Heart right ventricle (tissue), 16 donors: Measurements from ENCODE around the gene ZFYVE9. TPM values are rescaled to one million over a fixed set of nuclear protein-coding genes. Genes with fewer than 3 reads are reported as not detected.
A peak's percentile ranks its signal among the peaks of the same experiment; 100 is the strongest.

Source experiments
- ATAC-seq, 8 donors: fragments of 200-7000 bp; cut with Tn5 transposase; one replicate each; pipeline ENCODE4 v1.9.1; 2020; ENCODE audit warnings: mild to moderate bottlenecking in 8 of 8, moderate library complexity in 8 of 8, moderate number of reproducible peaks in 1 of 8
- DNase-seq, 2 donors: peaks; one replicate each; pipeline ENCODE4 v3.0.0-alpha.2; 2020
- H3K27ac ChIP-seq, 10 donors: fragments of 200-600 bp; sonication (generic) in 2 of 10; one replicate each; pipeline versions ENCODE4 v1.5.0 to v1.8.0; 2020 to 2022; ENCODE audit warnings: mild to moderate bottlenecking in 3 of 10
- H3K27me3 ChIP-seq, 7 donors: fragments of 200-600 bp; one replicate each; pipeline ENCODE4 v1.8.0; 2021 to 2022; ENCODE audit warnings: mild to moderate bottlenecking in 2 of 7
- H3K36me3 ChIP-seq, 9 donors: fragments of 200-600 bp; sonication (generic) in 1 of 9; one replicate each; pipeline versions ENCODE4 v1.5.0 to v1.8.0; 2020 to 2022; ENCODE audit warnings: mild to moderate bottlenecking in 2 of 9
- H3K4me1 ChIP-seq, 9 donors: fragments of 200-600 bp; sonication (generic) in 1 of 9; one replicate each; pipeline versions ENCODE4 v1.5.0 to v1.8.0; 2020 to 2022; ENCODE audit warnings: mild to moderate bottlenecking in 4 of 9
- H3K4me3 ChIP-seq, 10 donors: fragments of 200-600 bp; sonication (generic) in 2 of 10; one replicate each; pipeline versions ENCODE4 v1.5.0 to v1.8.0; 2020 to 2022; ENCODE audit warnings: mild to moderate bottlenecking in 7 of 10, moderate library complexity in 2 of 10
- H3K9me3 ChIP-seq, 11 donors: fragments of 200-600 bp in 10 of 11; sonication (generic) in 2 of 11; one replicate each; pipeline versions ENCODE4 v1.5.0 to v1.8.0; 2013 to 2022; ENCODE audit warnings: mild to moderate bottlenecking in 2 of 11, control low read depth in 1 of 11, moderate library complexity in 1 of 11
- WGBS, 2 donors: extraction: QIAGEN DNeasy Blood & Tissue Kit; methylation state at CpG; one replicate each; pipeline ENCODE4 v1.1.7; 2013; ENCODE audit warnings: inconsistent platforms in 1 of 2; 5-methylcytosine and 5-hydroxymethylcytosine counted together
- intact Hi-C, 10 donors: fragments of 100-400 bp; cut with DNase I; formaldehyde crosslinking; loops; one replicate each; pipeline versions ENCODE4 v1.11.1 to v1.14.2; 2022
- polyA plus RNA-seq, 2 donors: library from polyadenylated mRNA; stranded (reverse); fragments of 200-250 nt; gene quantifications; one replicate each; pipeline ENCODE4 v1.2.3, GENCODE V29; 2013
- total RNA-seq, 10 donors: library from RNA; stranded (reverse); fragmentation: NEBNext Ultra II Directional in 3 of 10; extraction: Animal tissue kit (Norgen Biotek cat#: 25700) in 3 of 10; gene quantifications; one replicate each; pipeline versions ENCODE4 v1.2.1 to v1.2.4, GENCODE V29; 2021 to 2023
- TF ChIP-seq, protein P1 (sequence below), 9 donors: fragments of 200-600 bp; sonication (generic) in 2 of 9; IDR thresholded peaks; one replicate each; pipeline versions ENCODE4 v1.5.0 to v1.8.0; 2021 to 2022; ENCODE audit warnings: antibody characterized with exemption in 9 of 9, mild to moderate bottlenecking in 5 of 9, moderate library complexity in 1 of 9
- donor health status: Arrhythmogenic right ventricular cardiomyopathy.
- donor health status: ischemic (EF 13 %, LVEDD 7.1; RV severe dilation, severe dysfunction).
- donor health status: healthy with polysubstance abuse.
- donor health status: DM: no; HTN: yes; CAD: no.
- donor health status: DM: no; HTN: no; CAD: no.
- donor health status: ischemic (EF 25% LVEDD 6.9; RV normal size, moderate dysfunction).
- donor health status: ischemic (EF 25% LVEDD 5.7; RV mildly dilated, moderate dysfunction).
- donor health status: healthy.
- donor health status: DM: yes; HTN: yes; CAD: no.
- donor health status: Ischemic cardiomyopathy.
- donor health status: ischemic (EF 35%, LVEDD 5.7; RV mildly dilated, moderate dysfunction).
- donor health status: nonischemic (EF 11% LVEDD 7.7; RV severe dilation, severe dysfunction).
- donor health status: DM: yes; HTN: yes; CAD: no.
- donor health status: PGD.
- donor health status: ischemic (EF 29% LVEDD 5.4; RV normal size, mild dysfunction).
- donor health status: nonischemic (EF 23%, LVEDD 6.1; RV moderate dilation, normal function).

ZFYVE9 gene
- total and polyA plus RNA-seq, 12 donors = 2.6 to 22.2 (median 15.6) TPM

DNA sequence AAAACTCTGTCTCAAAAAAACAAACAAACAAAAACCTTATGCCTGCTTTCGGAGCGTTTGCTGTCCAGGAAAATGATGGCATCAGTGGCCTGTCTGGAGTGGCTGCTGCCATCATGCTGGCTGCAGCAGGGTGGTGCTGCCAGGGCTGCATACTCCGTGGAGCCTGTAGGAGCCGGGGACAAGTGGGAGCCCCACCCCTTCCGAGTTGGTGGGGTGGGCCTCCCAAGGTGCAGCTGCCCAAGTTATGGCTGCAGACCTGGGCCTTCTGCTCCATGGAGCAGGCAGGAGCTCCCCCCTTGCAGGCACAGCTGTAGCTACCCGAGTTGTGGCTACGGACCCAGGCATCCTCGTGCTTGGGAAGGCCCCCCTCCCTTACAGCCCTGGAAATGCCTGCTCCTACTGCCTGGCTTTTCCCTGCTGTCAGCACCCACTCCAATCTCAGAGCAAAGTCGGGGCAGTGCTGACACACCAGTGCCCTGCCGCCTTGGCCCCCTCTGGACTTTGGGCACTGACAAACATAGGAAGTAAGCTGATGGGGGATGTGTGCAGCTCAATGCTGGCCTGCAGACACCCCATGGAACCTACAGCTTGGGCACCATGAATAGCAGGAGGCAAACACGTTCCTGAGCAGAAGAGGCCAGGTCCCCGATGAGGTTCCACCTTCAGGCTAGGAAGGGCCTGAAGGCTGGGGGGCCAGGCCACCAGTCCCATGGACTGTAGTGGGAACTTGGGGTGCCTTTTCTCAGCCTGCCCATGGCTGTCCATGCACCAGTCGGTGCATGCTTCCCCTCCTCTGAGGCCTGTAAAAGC, 163.7 kb downstream of the ZFYVE9 start:
- Histone ChIP-seq H3K36me3 (peaks cover 0 to 74% (median 4%) of the 10 kb centered on the region in 9 donors), H3K27ac (peak overlapping the region in 3 of 10 donors; percentile 27 to 55 (median 40)), H3K27me3 (no peaks in the 10 kb centered on the region), H3K9me3 (no peaks in the 10 kb centered on the region), H3K4me3 (no peak overlapping the region), H3K4me1 (peaks cover 0 to 12% (median 4%) of the 10 kb centered on the region in 9 donors)
- ATAC-seq (peak; percentile 52 to 96 (median 83)), DNase-seq (peak; percentile 23 to 34)
- WGBS, 2 donors = 51 to 70% methylated on average over 13 of the region's 13 CpGs
- intact Hi-C loops = no loop called here
- TF ChIP-seq, protein P1, sequence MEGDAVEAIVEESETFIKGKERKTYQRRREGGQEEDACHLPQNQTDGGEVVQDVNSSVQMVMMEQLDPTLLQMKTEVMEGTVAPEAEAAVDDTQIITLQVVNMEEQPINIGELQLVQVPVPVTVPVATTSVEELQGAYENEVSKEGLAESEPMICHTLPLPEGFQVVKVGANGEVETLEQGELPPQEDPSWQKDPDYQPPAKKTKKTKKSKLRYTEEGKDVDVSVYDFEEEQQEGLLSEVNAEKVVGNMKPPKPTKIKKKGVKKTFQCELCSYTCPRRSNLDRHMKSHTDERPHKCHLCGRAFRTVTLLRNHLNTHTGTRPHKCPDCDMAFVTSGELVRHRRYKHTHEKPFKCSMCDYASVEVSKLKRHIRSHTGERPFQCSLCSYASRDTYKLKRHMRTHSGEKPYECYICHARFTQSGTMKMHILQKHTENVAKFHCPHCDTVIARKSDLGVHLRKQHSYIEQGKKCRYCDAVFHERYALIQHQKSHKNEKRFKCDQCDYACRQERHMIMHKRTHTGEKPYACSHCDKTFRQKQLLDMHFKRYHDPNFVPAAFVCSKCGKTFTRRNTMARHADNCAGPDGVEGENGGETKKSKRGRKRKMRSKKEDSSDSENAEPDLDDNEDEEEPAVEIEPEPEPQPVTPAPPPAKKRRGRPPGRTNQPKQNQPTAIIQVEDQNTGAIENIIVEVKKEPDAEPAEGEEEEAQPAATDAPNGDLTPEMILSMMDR (IDR thresholded peaks at IDR 0.05) = no peak

DNA sequence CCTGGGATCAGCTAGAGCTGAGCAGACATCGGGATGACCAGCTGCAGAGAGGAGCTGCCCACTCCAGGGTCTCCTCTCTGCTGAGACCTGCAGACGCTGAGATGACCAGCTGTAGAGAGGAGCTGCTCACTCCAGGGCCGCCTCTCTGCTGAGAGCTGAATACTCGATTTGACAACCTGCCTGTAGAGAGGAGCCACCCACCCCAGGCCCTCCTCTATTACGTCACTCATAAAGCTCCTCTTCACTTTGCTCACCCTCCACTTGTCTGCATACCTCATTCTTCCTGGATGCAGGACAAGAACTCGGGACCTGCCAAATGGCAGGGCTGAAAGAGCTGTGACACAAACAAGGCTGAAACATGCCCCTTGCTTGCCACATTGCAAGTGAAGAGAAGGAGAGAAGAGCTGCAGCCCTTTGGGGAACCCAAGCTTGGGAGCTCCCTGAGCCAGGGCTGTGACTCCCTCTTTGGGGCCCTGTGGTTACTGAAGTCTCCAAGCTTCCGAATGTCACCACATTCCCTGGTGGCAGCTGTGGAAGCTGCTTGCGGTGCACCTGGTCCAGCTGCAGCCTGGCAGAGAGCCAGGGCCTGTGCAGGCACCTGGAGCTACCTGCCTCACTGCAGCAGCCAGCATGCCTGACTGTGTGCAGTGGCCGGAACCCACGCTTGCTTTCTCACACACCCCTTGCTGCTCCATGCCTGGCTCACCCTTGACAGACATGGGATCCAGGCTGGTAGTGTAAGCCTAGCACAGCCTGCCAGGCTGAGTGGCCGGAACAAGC, 164.5 kb downstream of the ZFYVE9 start:
- H3K4me3 ChIP-seq = no peak overlapping the region

DNA sequence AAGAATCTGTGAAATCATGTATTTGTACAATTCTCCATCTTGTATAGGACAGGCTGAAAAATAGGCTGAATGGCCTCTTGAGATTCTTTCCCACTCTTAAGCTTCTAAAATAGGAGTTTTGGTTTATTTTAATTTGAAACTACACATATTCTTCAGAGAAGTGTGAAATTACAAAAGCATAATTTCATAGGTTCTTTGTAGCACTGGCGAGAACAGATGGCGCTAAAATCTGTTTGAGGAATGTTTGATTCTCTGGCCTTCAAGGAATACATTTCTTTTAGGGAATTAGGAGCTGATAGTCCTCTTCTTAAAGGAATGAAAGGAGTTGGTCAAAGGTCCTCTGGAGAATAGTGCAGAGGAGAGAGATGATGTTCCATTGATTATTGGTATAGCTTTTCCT, 179.2 kb downstream of the ZFYVE9 start:
- H3K27ac ChIP-seq = no peak overlapping the region
- H3K9me3 ChIP-seq = no peaks in the 10 kb centered on the region
- WGBS, 2 donors = 98% methylated on average over 2 of the region's 2 CpGs
- H3K4me3 ChIP-seq = no peak overlapping the region
- H3K36me3 ChIP-seq = peaks cover 0 to 9% (median 0%) of the 10 kb centered on the region in 9 donors
- no peaks in the 10 kb centered on the region for H3K4me1 ChIP-seq
- intact Hi-C loops = no loop called here
- TF ChIP-seq, protein P1 (IDR thresholded peaks at IDR 0.05) = no peak
- ATAC-seq (no peak), DNase-seq (no peak)
- no peaks in the 10 kb centered on the region for H3K27me3 ChIP-seq

More for the DNA sequence above, 164.5 kb downstream of the ZFYVE9 start:
- peak in 1 of 2 donors; percentile 9 for DNase-seq
- 79 to 80% methylated on average over 11 of the region's 11 CpGs for WGBS, 2 donors
- Histone ChIP-seq H3K9me3 (no peaks in the 10 kb centered on the region), H3K27ac (peak overlapping the region in 2 of 10 donors; percentile 27 to 55), H3K36me3 (peaks cover 0 to 81% (median 4%) of the 10 kb centered on the region in 9 donors), H3K27me3 (no peaks in the 10 kb centered on the region), H3K4me1 (peaks cover 0 to 12% (median 4%) of the 10 kb centered on the region in 9 donors)
- intact Hi-C loops = no loop called here
- peak; percentile 20 to 94 (median 88) for ATAC-seq
- TF ChIP-seq, protein P1 (IDR thresholded peaks at IDR 0.05) = no peak

DNA sequence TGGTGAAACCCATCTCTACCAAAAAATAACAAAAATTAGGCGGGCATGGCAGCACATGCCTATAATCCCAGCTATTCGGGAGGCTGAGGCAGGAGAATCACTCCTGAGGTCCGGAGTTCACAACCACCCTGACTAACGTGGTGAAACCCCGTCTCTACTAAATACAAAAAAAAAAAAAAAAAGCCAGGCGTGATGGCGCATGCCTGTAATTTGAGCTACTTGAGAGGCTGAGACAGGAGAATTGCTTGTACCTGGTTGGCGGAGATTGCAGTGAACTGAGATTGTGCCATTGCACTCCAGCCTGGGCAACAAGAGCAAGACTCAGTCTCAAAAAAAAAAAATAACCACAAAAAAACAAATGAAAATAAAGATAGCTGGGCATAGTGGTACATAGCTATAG, 181.8 kb downstream of the ZFYVE9 start:
- no peaks in the 10 kb centered on the region for H3K4me1 ChIP-seq
- no peaks in the 10 kb centered on the region for H3K27me3 ChIP-seq
- H3K9me3 ChIP-seq = no peaks in the 10 kb centered on the region
- H3K36me3 ChIP-seq = peaks cover 0 to 9% (median 0%) of the 10 kb centered on the region in 9 donors
- H3K4me3 ChIP-seq = no peak overlapping the region
- DNase-seq (no peak), ATAC-seq (no peak)
- intact Hi-C loops = no loop called here
- H3K27ac ChIP-seq = no peak overlapping the region
- WGBS, 2 donors = 95 to 98% methylated on average over 8 of the region's 8 CpGs
- TF ChIP-seq, protein P1 (IDR thresholded peaks at IDR 0.05) = no peak
